Esophagus squamous epithelium (tissue), 4 donors: ENCODE measurements around the gene NKD2.

Source experiments
- CTCF ChIP-seq, 6 experiments: fragments of 450-650 bp in 4 of 6; fragments of 200-600 bp in 2 of 6; sonication (generic) in 2 of 6; IDR thresholded peaks; one replicate each; pipeline ENCODE4 v1.5.1; 2016 to 2019; ENCODE audit warnings: antibody characterized with exemption in 6 of 6, mild to moderate bottlenecking in 4 of 6, moderate library complexity in 4 of 6
- POLR2A ChIP-seq, 4 donors: fragments of 450-650 bp; IDR thresholded peaks; one replicate each; pipeline ENCODE4 v1.6.1; 2017; ENCODE audit warnings: antibody characterized with exemption in 4 of 4, mild to moderate bottlenecking in 4 of 4, moderate library complexity in 3 of 4

- TF ChIP-seq CTCF (IDR thresholded peaks at IDR 0.05) (no peak), POLR2A (IDR thresholded peaks at IDR 0.05) (no peak)
Measured at GRCh38 chr5:1065891-1066650, 57.5 kb downstream of the NKD2 start.
